ENCODE data around the gene SLC13A2.

The SLC13A2 gene

DNA sequence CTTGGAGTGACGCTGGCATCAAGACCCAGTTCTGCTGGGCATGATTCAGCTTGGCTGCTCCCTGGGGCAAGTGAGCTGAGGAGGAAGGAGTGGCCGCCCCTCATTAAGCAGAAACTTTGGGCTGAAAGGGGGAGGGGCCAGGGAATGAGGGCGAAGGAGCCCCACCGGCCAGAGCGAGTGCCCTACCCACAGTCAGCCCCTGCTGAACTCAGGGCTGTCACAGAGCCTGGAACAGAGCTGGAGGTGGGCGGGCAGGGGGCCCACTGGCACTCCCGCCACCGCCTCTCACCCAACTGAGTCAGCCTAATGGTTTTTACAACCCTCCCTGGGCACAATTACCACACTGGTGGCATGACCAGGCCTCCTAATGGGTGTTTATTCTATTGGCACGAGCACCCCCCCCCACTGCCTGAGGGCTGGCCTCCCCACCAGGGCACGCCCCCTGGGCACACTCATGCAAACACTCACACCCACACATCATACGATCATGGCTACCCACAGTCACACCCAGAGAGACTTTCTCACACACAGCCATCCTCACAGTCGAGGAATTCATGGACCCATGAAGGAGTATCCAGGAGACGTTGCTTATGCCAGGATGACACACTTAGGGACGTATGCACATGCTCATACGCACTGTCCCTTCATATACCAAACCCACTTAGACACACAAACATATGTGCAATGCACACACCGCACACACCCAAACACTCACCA is 59.8 kb downstream of the SLC13A2 start:
- DNase-seq = no peak

DNA sequence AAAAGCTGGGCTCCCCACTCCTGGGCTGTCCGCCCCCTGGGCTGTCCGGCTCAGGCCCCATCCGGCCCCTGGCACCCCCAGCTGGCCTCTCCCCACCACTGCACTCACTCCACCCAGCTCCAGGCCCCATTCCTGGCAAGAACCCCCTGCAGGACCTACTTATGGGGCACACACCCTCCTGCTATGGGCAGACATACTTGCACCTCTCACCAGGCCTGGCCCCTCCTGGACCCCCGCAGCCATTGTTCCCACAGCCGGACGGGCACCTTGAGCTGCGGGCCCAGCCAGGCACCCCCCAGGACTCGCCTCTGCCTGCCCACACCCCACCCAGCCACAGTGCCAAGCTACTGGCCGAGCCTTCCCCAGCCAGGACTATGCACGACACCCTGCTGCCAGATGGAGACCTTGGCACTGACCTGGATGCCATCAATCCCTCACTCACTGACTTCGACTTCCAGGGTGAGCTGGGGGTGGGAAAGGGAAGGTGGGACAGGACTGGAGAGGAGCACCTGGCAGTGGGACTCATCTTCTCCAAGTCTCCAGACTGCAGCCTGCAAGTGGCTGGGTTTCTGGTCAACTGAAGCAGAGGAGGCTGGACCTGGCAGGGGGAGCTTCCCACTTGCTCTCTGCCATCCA is 61.4 kb downstream of the SLC13A2 start:
- DNase-seq = no peak

DNA sequence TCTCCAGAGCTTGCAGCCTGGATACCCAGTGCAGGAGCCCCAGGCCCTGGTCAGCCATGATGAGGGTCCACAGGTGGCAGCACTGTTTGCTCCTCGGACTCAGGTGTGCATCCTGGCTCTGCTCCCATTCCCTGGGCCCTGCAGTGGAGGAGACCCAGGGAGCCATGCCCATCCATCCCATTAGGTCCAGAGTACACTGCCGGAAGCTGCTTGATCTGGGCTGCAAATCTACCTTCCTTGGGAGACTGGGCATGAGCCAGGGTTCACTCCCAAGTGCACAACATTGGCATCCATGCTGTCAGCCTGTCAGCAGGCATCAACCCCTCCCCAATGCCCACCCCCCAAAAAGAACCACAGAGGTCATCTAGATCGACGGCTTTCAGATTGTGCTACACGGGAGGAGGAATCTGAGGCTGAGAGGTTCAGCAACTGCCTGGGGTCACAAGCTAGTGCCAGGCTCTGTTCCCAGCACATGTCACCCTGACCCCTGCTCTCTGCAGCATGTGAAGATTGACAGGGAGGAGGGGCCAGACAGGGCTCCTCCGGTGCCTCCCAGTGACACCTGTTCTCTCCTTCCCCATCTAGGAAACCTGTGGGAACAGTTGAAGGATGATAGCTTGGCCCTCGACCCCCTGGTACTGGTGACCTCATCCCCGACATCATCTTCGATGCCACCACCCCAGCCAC is 63.2 kb downstream of the SLC13A2 start:
- DNase-seq = no peak

DNA sequence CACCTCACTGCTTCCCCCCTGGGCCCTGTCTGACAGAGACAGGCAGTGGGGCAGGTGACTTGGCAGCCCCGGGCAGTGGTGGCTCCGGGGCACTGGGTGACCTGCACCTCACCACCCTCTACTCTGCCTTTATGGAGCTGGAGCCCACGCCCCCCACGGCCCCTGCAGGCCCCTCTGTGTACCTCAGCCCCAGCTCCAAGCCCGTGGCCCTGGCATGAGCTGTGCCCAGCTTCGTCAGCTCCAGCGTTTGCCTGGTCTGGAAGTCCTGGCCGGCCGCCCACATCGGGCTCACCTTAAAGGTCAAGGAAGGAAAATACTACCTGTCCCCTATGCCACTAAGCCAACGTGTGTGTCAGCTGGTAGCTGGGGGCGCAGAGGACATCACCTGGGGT is 63.8 kb downstream of the SLC13A2 start:
- no peak for DNase-seq

DNA sequence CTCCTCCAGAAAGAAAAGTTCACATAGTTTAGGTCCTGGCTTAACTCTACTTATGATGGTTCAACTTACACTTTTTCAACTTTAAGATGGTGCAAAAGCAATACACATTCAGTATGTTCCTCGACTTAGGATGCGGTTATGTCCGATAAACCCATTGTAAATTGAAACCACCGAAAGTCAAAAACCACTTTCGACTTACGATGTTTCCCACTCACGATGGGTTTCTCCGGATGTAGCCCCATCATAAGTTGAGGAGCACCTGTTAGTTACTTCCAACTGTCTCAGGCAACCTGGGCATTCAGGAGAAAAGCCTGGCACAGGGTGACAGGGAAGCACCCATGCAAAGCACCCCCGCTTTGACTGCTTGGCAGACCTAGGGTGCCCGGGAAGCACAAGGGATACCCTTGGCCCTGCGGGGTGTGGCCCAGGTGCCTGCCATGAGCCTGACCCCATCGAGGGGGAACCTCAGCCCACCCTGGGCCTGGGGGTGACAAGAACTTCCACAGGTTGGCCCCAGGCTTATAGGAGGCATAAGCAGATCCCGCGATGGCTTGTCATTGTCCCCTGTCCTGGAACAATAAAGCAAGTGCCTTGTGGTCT is 65.0 kb downstream of the SLC13A2 start:
- no peak for DNase-seq

DNA sequence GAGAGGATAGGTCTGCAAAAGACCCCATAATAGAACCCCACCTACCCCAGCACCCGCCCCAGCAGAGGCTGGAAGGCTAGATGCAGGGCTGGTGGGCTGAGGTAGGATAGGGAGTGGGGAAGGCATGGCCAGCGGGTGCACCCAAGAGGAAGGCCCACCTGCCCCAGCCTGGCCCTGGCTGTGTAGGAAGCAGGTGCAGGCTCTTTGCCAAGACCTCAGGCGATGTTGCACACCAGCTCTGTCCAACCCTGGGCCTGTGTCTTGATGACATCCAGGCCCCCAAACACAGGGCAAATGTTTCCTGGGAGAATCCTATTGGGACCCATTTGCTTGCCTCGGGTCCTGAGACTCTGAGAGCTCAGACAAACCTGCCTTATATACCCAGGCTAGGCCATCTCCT is 66.8 kb downstream of the SLC13A2 start:
- DNase-seq = no peak

DNA sequence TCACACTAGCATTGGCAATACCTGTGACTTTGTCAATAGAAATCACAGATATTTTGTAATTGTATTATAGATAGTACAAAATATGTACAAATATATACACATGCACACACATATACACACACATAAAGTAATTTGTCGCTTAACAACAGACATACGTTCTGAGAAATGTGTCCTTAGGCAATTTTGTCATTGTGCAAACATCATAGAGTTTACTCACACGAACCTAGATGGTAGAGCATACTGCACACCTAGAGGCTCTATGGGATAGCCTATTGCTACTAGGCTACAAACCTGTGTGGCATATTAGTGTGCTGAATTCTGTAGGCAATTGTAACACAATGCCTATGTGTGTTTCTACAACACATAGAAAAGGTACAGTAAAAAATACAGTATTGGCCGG is 68.0 kb downstream of the SLC13A2 start:
- no peak for DNase-seq

DNA sequence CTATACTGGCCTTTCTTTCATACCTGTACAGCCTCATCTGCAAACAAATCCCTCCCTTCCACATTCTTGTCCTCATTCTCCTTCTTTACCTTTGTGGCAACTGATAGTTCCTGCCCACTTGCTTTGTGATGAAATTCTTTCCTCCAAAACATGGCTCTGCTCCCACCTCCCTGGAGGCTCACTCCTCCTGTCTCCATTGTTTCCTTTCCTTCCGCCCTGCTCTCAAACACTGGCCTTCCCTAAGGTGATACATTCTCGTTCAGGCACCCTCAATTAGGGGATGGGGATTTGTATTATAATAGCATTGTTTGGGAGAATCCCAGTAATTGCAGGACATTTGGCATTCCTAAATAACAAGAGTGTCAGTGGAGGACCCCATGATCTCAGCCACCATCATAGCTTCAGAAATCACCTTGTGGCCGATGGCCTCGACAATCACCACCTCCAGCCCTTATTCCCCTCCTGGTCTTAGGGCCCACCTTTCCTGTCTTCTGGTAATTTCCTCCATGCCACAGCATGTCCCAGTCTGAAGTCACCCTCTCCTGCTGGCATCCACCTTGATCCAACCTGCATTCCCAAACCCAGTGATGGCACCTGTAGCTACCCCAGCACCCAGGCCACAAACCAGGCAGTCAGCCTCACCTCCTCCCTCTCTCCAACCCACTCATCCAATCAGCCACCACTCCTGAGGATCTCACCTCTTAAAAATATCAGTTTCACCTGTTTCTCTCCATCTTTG is 71.1 kb downstream of the SLC13A2 start:
- no peak for DNase-seq

DNA sequence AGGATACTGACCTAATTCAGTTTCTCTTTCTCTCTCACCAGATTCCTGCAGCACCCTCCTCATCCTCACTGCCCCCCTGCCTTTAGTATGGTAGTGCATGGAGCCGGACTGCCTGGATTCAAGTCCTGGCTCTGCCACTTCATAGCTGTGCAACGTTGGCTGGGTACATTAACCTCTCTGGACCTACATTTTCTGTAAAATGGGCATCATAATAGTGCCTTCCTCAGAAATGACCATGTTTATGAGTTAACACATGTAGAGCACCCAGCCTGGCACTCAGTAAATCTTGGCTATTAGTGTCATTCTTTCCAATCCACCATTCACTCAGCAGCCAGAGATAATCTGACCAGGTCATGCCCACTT is 71.7 kb downstream of the SLC13A2 start:
- no peak for DNase-seq

DNA sequence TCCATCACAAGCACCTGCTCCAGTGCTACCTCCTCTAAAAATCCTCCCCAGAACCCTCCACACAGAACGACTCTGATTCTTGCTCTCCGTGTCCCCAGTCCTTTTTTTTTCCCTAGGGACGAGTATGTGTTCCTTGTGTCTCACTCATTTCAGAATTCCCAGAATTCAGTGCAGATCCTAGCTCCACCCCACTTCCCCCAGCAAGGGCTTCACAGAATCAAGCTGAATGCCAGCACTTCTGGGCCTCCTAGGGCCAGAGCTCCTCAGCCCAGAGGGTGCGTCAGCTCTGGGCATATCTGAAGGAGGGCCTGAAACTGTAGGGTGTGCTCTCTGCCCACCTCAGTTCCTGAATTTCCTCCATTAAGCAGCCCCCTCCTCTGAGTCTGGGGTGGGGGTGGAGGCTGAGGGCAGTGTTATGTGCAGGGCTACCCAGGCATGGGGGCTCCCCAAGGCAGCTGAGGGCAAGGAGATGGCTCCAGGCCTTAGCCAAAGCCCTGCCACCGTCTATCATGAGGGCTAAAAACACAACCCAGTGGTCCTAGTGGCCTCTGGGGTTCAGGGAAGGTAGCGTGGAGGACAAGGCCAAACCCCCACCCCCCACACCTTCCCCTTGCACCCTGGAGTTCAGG is 72.5 kb downstream of the SLC13A2 start:
- DNase-seq = no peak

DNA sequence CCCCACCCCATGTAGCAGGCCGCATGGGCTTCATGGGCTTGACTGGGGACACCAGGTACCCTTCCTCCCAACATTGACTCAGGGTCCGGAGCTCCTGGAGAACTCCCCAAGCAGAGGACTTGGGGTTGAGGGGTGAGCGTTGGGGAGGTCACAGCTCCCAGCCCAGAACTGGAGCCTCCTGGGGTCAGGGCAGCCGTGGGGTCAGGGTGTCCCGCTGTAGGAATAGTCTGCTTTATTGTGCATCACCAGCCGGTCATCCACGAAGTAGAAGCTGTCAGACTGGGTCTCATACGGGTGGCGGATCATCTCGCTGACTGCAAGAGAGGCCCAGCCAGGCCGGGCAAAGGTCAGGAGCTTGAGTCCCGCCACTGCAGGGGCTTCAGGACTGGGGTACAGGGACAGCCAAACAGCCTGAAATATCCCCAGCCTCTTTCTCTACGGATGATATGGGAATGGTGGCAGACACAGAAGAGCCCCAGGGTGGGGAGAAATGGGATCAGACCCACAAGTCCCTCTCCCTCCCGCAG is 73.7 kb downstream of the SLC13A2 start:
- no peak for DNase-seq

Data from anterior cingulate cortex (tissue), 58 donors.